Keratinocyte (primary cell): Measurements from ENCODE around the gene MUC2. TPM values are rescaled to one million over a fixed set of nuclear protein-coding genes. Genes with fewer than 3 reads are reported as not detected.

Experiments used
- DNase-seq: peaks from one replicate; pipeline ENCODE4 v3.0.0-alpha.2; 2011; ENCODE audit warnings: low read depth, missing footprints, low spot score
- FAIRE-seq: peaks from 2 replicates; lab custom pipeline; 2011; peaks lifted over from hg19 to GRCh38; lab: Jason Lieb, UNC
- H2AFZ ChIP-seq: 2 replicates; pipeline ENCODE4 v1.6.0; 2012; ENCODE audit warnings: low read length, control low read depth, inconsistent platforms; ENCODE audit not compliant: control insufficient read depth
- H3K27ac ChIP-seq: 2 replicates; pipeline ENCODE4 v1.5.1; 2011; ENCODE audit warnings: low read length; ENCODE audit not compliant: control insufficient read depth, insufficient read depth
- H3K27me3 ChIP-seq: 3 replicates; pipeline ENCODE4 v1.6.0; 2011; ENCODE audit warnings: low read length; ENCODE audit not compliant: control insufficient read depth, insufficient read depth; ENCODE audit errors: extremely low read depth
- H3K36me3 ChIP-seq, 2 experiments: 2 replicates in 1 of 2; 3 replicates in 1 of 2; pipeline ENCODE4 v1.5.1; 2011; ENCODE audit warnings: low read length in 2 of 2, mild to moderate bottlenecking in 1 of 2; ENCODE audit not compliant: control insufficient read depth in 2 of 2, insufficient read depth in 2 of 2; ENCODE audit errors: extremely low read depth in 1 of 2
- H3K4me1 ChIP-seq: 3 replicates; pipeline ENCODE4 v1.5.1; 2011; ENCODE audit warnings: low read length; ENCODE audit not compliant: control insufficient read depth, insufficient read depth; ENCODE audit errors: extremely low read depth
- H3K4me2 ChIP-seq: 3 replicates; pipeline ENCODE4 v1.6.0; 2011; ENCODE audit warnings: low read depth, low read length; ENCODE audit not compliant: control insufficient read depth, insufficient read depth; ENCODE audit errors: extremely low read depth
- H3K4me3 ChIP-seq, 3 experiments: fragments of 200-600 bp in 1 of 3; sonication (generic) in 1 of 3; 2 replicates in 2 of 3; 3 replicates in 1 of 3; pipeline ENCODE4 v1.5.1; 2011 to 2016; ENCODE audit warnings: low read length in 3 of 3, mild to moderate bottlenecking in 3 of 3, control low read depth in 2 of 3, inconsistent platforms in 1 of 3, low read depth in 1 of 3, mixed read lengths in 1 of 3, mixed run types in 1 of 3, moderate library complexity in 1 of 3; ENCODE audit not compliant: control insufficient read depth in 2 of 3, insufficient read depth in 2 of 3; ENCODE audit errors: extremely low read depth in 1 of 3
- H3K79me2 ChIP-seq: 2 replicates; pipeline ENCODE4 v1.6.0; 2012; ENCODE audit warnings: low read length; ENCODE audit not compliant: control insufficient read depth, insufficient read depth
- H3K9ac ChIP-seq: 3 replicates; pipeline ENCODE4 v1.6.0; 2011; ENCODE audit warnings: low read length; ENCODE audit not compliant: control insufficient read depth, insufficient read depth; ENCODE audit errors: extremely low read depth
- H3K9me1 ChIP-seq: 3 replicates; pipeline ENCODE4 v1.6.0; 2011; ENCODE audit warnings: low read length; ENCODE audit not compliant: control insufficient read depth, insufficient read depth; ENCODE audit errors: extremely low read depth
- H3K9me3 ChIP-seq: 2 replicates; pipeline ENCODE4 v1.5.1; 2012; ENCODE audit warnings: low read depth, low read length; ENCODE audit not compliant: control insufficient read depth
- H4K20me1 ChIP-seq: 3 replicates; pipeline ENCODE4 v1.6.0; 2011; ENCODE audit warnings: low read length; ENCODE audit not compliant: control insufficient read depth, insufficient read depth; ENCODE audit errors: extremely low read depth
- CTCF ChIP-seq, 3 experiments: IDR thresholded peaks in 1 of 3; conservative IDR thresholded peaks in 1 of 3; optimal IDR thresholded peaks in 1 of 3; 2 replicates in 2 of 3; 3 replicates in 1 of 3; pipeline versions ENCODE3 to v1.5.1; 2011; ENCODE audit warnings: low read length in 3 of 3, mild to moderate bottlenecking in 3 of 3, moderate library complexity in 2 of 3, control low read depth in 1 of 3, inconsistent platforms in 1 of 3; ENCODE audit not compliant: insufficient read depth in 2 of 3; ENCODE audit errors: extremely low read depth in 1 of 3
- EZH2 ChIP-seq: IDR thresholded peaks from one replicate; pipeline ENCODE4 v1.6.1; 2012; ENCODE audit warnings: inconsistent platforms, mild to moderate bottlenecking, low read length, moderate library complexity
- dilution Hi-C: fragments of 300-500 bp; cut with MboI; formaldehyde crosslinking; loops from one replicate; pipeline ENCODE4 v1.7.0; 2020; ENCODE audit warnings: low sequenced_read_pairs; ENCODE audit not compliant: extremely low pct_ligation_motif_present
- polyA plus RNA-seq, 5 experiments: library from polyadenylated mRNA; depleted of rRNA in 3 of 5; stranded (reverse) in 3 of 5; stranded (forward) in 1 of 5; unstranded in 1 of 5; fragments of >200 nt; gene quantifications; 1 replicate in 1 of 5; 2 replicates in 3 of 5; 3 replicates in 1 of 5; pipeline versions ENCODE4 v1.2.1 to v1.2.3, GENCODE V29; 2011 to 2012; ENCODE audit warnings: missing spikeins in 2 of 5, low read depth in 1 of 5, low replicate concordance in 1 of 5

The MUC2 gene
- polyA plus RNA-seq, 1 donor (not counting 4 experiments of a cell fraction or from before 2014, with no cell fraction given) = not detected

GRCh38 chr11:1102996-1103395 is 28.3 kb downstream of the MUC2 start:
- Histone ChIP-seq H3K4me3 (no peak overlapping the region), H3K9me1 (no peaks in the 10 kb centered on the region), H3K79me2 (no peaks in the 10 kb centered on the region), H3K27me3 (no peaks in the 10 kb centered on the region), H2AFZ (no peak overlapping the region), H3K4me2 (no peak overlapping the region), H3K9ac (no peak overlapping the region), H4K20me1 (no peaks in the 10 kb centered on the region), H3K36me3 (no peaks in the 10 kb centered on the region), H3K27ac (no peak overlapping the region), H3K9me3 (peaks cover 13% of the 10 kb centered on the region), H3K4me1 (no peaks in the 10 kb centered on the region)
- DNase-seq = no peak
- dilution Hi-C loops = no loop called here
- TF ChIP-seq EZH2 (no peak), CTCF (optimal IDR thresholded peaks at IDR 0.05 in 1 of 3, IDR thresholded peaks at IDR 0.05 in 1 of 3, conservative IDR thresholded peaks at IDR 0.05 in 1 of 3; ENCODE audit: extremely low read depth in 1 of 3, insufficient read depth in 2 of 3, low read length in 3 of 3) (no peak)
- no peak for FAIRE-seq

- H4K20me1 ChIP-seq = no peaks in the 10 kb centered on the region
- no peak for TF ChIP-seq EZH2
- no peaks in the 10 kb centered on the region for H3K4me1 ChIP-seq
- H3K9me1 ChIP-seq = no peaks in the 10 kb centered on the region
- FAIRE-seq (no peak), DNase-seq (no peak)
- H3K9me3 ChIP-seq = peaks cover 13% of the 10 kb centered on the region
- H3K4me3 ChIP-seq = no peak overlapping the region
- H3K27ac ChIP-seq = no peak overlapping the region
- no peak overlapping the region for H3K9ac ChIP-seq
- H2AFZ ChIP-seq = no peak overlapping the region
- no peaks in the 10 kb centered on the region for H3K79me2 ChIP-seq
- H3K36me3 ChIP-seq = no peaks in the 10 kb centered on the region
- no peaks in the 10 kb centered on the region for H3K27me3 ChIP-seq
- H3K4me2 ChIP-seq = no peak overlapping the region
- dilution Hi-C loops = no loop called here
These were observed 29.0 kb downstream of the MUC2 start for GRCh38 chr11:1103401-1104360.
